ENCODE results near the gene CD8B.
"Not testable (repeated sequence)": the region's sequence is repeated elsewhere in the genome, so short reads cannot be mapped to it uniquely, and the experiment has no call there.

DNA sequence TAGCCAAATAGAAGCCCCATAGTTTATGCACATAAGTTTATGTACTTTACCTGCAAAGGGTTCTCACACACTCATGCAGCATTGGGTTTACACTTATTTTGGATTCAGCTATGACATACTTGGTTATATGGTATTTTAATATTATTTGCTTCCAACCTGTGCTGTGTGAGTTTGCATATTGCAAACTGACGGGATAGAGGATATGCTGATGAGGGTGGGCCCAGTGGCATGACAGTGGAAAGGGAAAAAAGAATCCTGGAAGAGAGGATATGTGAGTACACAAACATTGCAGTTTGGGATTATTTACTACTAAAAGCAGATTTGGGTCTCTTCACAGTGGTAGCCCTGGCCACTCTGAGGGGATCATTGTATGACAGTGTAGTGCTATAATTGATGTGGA, 44.2 kb upstream of the CD8B start:
- TF ChIP-seq, protein P1, sequence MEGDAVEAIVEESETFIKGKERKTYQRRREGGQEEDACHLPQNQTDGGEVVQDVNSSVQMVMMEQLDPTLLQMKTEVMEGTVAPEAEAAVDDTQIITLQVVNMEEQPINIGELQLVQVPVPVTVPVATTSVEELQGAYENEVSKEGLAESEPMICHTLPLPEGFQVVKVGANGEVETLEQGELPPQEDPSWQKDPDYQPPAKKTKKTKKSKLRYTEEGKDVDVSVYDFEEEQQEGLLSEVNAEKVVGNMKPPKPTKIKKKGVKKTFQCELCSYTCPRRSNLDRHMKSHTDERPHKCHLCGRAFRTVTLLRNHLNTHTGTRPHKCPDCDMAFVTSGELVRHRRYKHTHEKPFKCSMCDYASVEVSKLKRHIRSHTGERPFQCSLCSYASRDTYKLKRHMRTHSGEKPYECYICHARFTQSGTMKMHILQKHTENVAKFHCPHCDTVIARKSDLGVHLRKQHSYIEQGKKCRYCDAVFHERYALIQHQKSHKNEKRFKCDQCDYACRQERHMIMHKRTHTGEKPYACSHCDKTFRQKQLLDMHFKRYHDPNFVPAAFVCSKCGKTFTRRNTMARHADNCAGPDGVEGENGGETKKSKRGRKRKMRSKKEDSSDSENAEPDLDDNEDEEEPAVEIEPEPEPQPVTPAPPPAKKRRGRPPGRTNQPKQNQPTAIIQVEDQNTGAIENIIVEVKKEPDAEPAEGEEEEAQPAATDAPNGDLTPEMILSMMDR (IDR thresholded peaks at IDR 0.05 in 4 of 5, conservative IDR thresholded peaks at IDR 0.05 in 1 of 5), result not testable (repeated sequence)
- TF ChIP-seq POLR2A (IDR thresholded peaks at IDR 0.05), result not testable (repeated sequence)

Data from gastrocnemius medialis (tissue), 4 donors.